Mesodermal cell (in vitro differentiated cells): ENCODE results near the gene EXD2.
"Not testable (repeated sequence)": the region's sequence is repeated elsewhere in the genome, so short reads cannot be mapped to it uniquely, and the experiment has no call there.

Experiments used
- H3K27ac ChIP-seq: 2 replicates; pipeline ENCODE4 v1.7.0; 2013; ENCODE audit warnings: mild to moderate bottlenecking, low read depth, low read length, moderate library complexity; ENCODE audit not compliant: severe bottlenecking
- H3K36me3 ChIP-seq: 2 replicates; pipeline ENCODE4 v1.7.1; 2013; ENCODE audit warnings: mild to moderate bottlenecking, low read length, moderate library complexity; ENCODE audit not compliant: control insufficient read depth, insufficient read depth
- H3K4me1 ChIP-seq: one replicate; pipeline ENCODE4 v1.7.1; 2013; ENCODE audit warnings: mild to moderate bottlenecking, low read length; ENCODE audit not compliant: insufficient read depth, control insufficient read depth, poor library complexity, severe bottlenecking
- H3K4me3 ChIP-seq: 2 replicates; pipeline ENCODE4 v1.7.0; 2013; ENCODE audit warnings: low read length, control low read depth, mild to moderate bottlenecking; ENCODE audit not compliant: insufficient read depth, poor library complexity, severe bottlenecking; ENCODE audit errors: extremely low read depth
- H3K9me3 ChIP-seq: 2 replicates; pipeline ENCODE4 v1.7.1; 2013; ENCODE audit warnings: mild to moderate bottlenecking, low read length, moderate library complexity; ENCODE audit not compliant: control insufficient read depth
- WGBS, 2 experiments: methylation state at CpG; one replicate each; pipeline ENCODE4 v1.1.5; 2013; ENCODE audit warnings: missing lambda C conversion rate in 2 of 2; ENCODE audit not compliant: insufficient coverage in 2 of 2; 5-methylcytosine and 5-hydroxymethylcytosine counted together

Gene EXD2

GRCh38 chr14:69277356-69277755 lies 86.1 kb downstream of the EXD2 start:
- not testable (repeated sequence) for H3K4me1 ChIP-seq, H3K36me3 ChIP-seq, H3K4me3 ChIP-seq, H3K9me3 ChIP-seq, H3K27ac ChIP-seq
- WGBS, 2 experiments = 85 to 100% methylated on average over 1 to 2 of the region's 3 CpGs

GRCh38 chr14:69280746-69281291 lies 89.5 kb downstream of the EXD2 start:
- H3K4me3 ChIP-seq = no peak overlapping the region
- H3K9me3 ChIP-seq = no peaks in the 10 kb centered on the region
- H3K27ac ChIP-seq = no peak overlapping the region
- 84 to 91% methylated on average over 8 to 9 of the region's 9 CpGs for WGBS, 2 experiments
- H3K36me3 ChIP-seq = no peaks in the 10 kb centered on the region
- H3K4me1 ChIP-seq = no peaks in the 10 kb centered on the region

- Histone ChIP-seq H3K4me3 (no peak overlapping the region), H3K27ac (no peak overlapping the region), H3K4me1 (no peaks in the 10 kb centered on the region), H3K36me3 (no peaks in the 10 kb centered on the region), H3K9me3 (no peaks in the 10 kb centered on the region)
- WGBS, 2 experiments = 85 to 90% methylated on average over 9 of the region's 10 CpGs
Observed at GRCh38 chr14:69281450-69282169, 90.3 kb downstream of the EXD2 start.

- Histone ChIP-seq H3K4me3 (no peak overlapping the region), H3K9me3 (no peaks in the 10 kb centered on the region), H3K4me1 (no peaks in the 10 kb centered on the region), H3K36me3 (no peaks in the 10 kb centered on the region), H3K27ac (no peak overlapping the region)
- WGBS, 2 experiments = 100% methylated on average over 2 of the region's 6 CpGs; no CpG with 5 or more reads in 1 of the 2 experiments
Observed at GRCh38 chr14:69282448-69282847, 91.2 kb downstream of the EXD2 start.

- no peaks in the 10 kb centered on the region for H3K36me3 ChIP-seq
- H3K4me3 ChIP-seq = no peak overlapping the region
- WGBS, 2 experiments = 86 to 90% methylated on average over 8 to 9 of the region's 9 CpGs
- no peaks in the 10 kb centered on the region for H3K9me3 ChIP-seq
- H3K27ac ChIP-seq = no peak overlapping the region
- H3K4me1 ChIP-seq = no peaks in the 10 kb centered on the region
Observed at GRCh38 chr14:69284170-69284569, 92.9 kb downstream of the EXD2 start.

GRCh38 chr14:69285661-69286255 lies 94.5 kb downstream of the EXD2 start:
- WGBS, 2 experiments = 91 to 92% methylated on average over 3 to 4 of the region's 7 CpGs
- Histone ChIP-seq H3K27ac (no peak overlapping the region), H3K9me3 (no peaks in the 10 kb centered on the region), H3K4me1 (no peaks in the 10 kb centered on the region), H3K4me3 (no peak overlapping the region), H3K36me3 (no peaks in the 10 kb centered on the region)

GRCh38 chr14:69287098-69288010 lies 96.1 kb downstream of the EXD2 start:
- Histone ChIP-seq H3K36me3 (no peaks in the 10 kb centered on the region), H3K4me3 (no peak overlapping the region), H3K4me1 (peaks cover 9% of the 10 kb centered on the region), H3K9me3 (no peaks in the 10 kb centered on the region), H3K27ac (no peak overlapping the region)
- 88 to 92% methylated on average over 6 to 7 of the region's 9 CpGs for WGBS, 2 experiments

GRCh38 chr14:69288011-69288771 lies 96.9 kb downstream of the EXD2 start:
- Histone ChIP-seq H3K36me3 (no peaks in the 10 kb centered on the region), H3K27ac (no peak overlapping the region), H3K4me3 (no peak overlapping the region), H3K9me3 (no peaks in the 10 kb centered on the region), H3K4me1 (peaks cover 9% of the 10 kb centered on the region)
- 71 to 78% methylated on average over 5 to 6 of the region's 8 CpGs for WGBS, 2 experiments

GRCh38 chr14:69288956-69289705 lies 97.8 kb downstream of the EXD2 start:
- Histone ChIP-seq H3K4me3 (no peak overlapping the region), H3K4me1 (peaks cover 9% of the 10 kb centered on the region), H3K9me3 (no peaks in the 10 kb centered on the region), H3K36me3 (no peaks in the 10 kb centered on the region), H3K27ac (no peak overlapping the region)
- 95% methylated on average over 6 to 9 of the region's 9 CpGs for WGBS, 2 experiments
